Activated CD4-positive, alpha-beta T cell treated with anti-CD3 and anti-CD28 coated beads, Interleukin-2, amount 50 U/mL, for 1 hour (primary cell): ENCODE data around the gene DFFB.

Source experiments
- DNase-seq: peaks from one replicate; pipeline ENCODE4 v3.0.0-alpha.2; 2020

DFFB gene

DNA sequence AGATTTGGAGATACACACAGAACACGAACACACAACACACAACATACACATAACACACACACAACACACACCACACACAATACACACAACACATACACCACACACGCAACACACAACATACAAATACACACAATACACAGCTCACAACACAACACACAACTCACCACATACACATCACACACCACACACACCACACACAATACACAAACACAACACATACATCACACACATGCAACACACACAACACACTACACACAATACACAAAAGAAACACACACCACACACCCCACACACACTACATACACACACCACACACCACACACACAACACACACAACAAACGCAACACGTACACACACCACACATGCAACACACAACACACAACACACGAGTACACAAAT lies 71.8 kb downstream of the DFFB start:
- no peak for DNase-seq

DNA sequence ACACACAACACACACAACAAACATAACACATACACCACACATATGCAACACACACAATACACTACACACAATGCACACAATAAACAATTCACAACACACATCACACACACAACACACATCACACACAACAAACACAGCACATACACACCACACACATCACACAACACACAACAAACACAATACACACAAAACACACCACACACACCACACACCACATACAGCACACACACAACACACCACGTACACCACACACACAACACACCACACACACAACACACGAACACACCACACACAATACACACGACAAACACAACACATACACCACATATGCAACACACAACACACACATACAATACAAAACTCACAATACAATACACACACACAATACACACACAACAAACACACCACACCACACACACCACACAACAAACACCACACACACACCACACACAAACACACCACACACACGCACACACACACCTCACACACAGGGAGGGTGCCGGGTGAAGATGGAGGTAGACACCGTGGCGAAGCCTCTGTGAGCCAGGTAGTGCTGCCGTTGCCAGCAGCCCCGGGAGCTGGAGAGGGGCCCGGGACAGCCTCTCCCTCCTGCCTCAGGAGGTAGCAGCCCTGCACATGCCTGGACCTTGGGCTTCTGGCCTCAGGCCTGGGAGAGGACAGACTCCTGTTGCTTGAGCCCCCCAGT lies 73.2 kb downstream of the DFFB start:
- DNase-seq = no peak

DNA sequence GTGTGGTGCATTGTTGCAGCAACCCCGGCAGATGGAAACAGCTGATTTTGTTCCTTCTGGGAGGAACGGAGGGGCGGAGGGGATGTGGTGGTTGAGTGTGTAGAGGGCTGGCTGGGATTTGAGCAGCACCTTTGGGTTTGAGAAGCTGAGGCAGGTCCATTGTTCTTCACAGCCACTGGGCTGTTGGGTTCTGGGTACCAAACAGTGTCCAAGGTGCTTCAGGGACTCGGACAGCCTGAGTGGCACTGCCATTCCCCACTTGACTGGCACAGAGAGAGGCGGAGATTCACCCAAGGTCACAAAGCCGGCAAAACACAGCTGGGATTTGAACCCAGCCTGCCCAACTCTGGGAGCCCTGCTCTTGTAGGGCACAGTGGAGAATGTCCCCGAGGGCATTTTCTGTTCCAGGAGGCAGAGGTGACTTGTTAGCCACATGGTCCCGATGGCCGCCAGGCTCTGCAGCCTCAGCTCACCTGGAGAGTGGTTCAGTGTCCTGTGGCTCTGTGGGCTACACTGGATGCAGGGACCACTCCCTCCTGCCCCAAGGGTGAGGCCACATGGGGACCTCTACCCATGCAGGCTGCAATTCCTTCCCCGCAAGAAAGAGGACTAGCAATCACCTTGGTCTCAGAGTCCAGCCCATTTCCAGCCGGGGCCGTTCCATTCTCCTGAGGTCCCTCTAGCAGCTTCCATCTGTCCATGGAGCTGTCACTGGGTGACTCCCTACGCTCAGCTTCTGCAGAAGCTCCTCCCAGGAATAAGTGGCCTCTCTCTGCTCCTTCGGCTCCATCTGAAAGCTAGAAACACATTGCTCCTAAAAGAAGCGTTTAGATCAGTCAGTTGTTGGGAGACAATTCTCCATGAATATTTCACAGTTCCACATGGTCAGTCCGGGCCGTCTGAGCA lies 74.0 kb downstream of the DFFB start:
- DNase-seq = no peak

DNA sequence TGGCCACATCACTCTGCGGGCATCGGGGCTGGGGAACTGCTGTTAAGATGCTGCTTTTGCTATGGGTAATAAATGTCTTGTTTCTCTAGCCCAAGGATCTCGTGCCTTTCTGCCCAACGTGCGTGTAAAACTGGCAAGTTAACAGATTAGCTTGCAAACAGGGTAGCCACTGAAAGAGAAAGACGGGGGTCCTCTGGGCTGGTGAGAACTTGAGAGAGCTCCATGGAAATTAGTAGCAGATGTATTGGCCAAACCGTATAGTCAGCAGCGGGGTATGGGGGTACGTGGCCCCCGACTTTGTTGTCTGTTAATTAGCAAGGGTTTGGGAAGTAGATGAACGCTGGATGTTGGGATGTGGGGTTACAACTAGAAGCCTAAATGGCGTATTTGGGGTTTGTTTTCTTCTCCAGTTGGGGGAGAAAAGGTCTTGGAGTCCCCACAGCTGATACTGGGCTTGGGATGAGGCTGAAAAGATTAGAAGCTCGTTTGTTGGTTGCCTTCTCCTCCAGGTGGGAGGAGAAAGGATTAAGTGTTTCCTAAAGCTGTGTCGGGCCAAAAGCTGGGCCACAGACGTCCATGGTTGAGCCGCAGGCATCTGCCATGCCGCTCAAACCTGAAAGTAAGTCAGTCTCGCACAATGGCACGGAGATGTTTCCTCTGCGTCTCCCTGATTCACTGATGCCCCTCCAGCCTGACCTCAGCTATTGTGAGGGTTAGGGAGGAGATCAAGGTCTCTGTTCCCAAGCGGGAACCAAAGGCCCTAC lies 75.1 kb downstream of the DFFB start:
- no peak for DNase-seq
